Endometrium (tissue), 2 donors: ENCODE data around the gene STK16.
"Not testable (repeated sequence)": the region's sequence is repeated elsewhere in the genome, so short reads cannot be mapped to it uniquely, and the experiment has no call there.

Source experiments
- FAIRE-seq: peaks from 2 replicates; lab custom pipeline; 2012; peaks lifted over from hg19 to GRCh38; lab: Jason Lieb, UNC
- donor health status: control.
- donor health status: control.

STK16 gene

GRCh38 chr2:219271021-219271420 is 25.7 kb downstream of the STK16 start:
- FAIRE-seq = no peak

- no peak for FAIRE-seq
Observed at GRCh38 chr2:219272356-219272755, 27.1 kb downstream of the STK16 start.

GRCh38 chr2:219272995-219273394 is 27.7 kb downstream of the STK16 start:
- no peak for FAIRE-seq

- FAIRE-seq = no peak
Observed at GRCh38 chr2:219273937-219274336, 28.7 kb downstream of the STK16 start.

GRCh38 chr2:219274361-219274921 is 29.2 kb downstream of the STK16 start:
- no peak for FAIRE-seq

GRCh38 chr2:219277703-219278654 is 32.7 kb downstream of the STK16 start:
- peak; percentile 76 for FAIRE-seq

- FAIRE-seq = no peak
Observed at GRCh38 chr2:219278655-219279150, 33.4 kb downstream of the STK16 start.

- FAIRE-seq = peak; percentile 35
Observed at GRCh38 chr2:219279151-219279915, 34.1 kb downstream of the STK16 start, which contains the start of gene DNAJB2. Gene DNAJB2, plus strand, starts transcription at chr2:219279366. Its CDS starts 468 bp downstream, at chr2:219279834.

- FAIRE-seq = no peak
Observed at GRCh38 chr2:219279916-219280516, 34.7 kb downstream of the STK16 start.

GRCh38 chr2:219280651-219281050 is 35.4 kb downstream of the STK16 start:
- no peak for FAIRE-seq

- FAIRE-seq = no peak
Observed at GRCh38 chr2:219281588-219281987, 36.3 kb downstream of the STK16 start.

- no peak for FAIRE-seq
Observed at GRCh38 chr2:219282375-219282774, 37.1 kb downstream of the STK16 start.

- FAIRE-seq = no peak
Observed at GRCh38 chr2:219282943-219283581, 37.8 kb downstream of the STK16 start.

- no peak for FAIRE-seq
Observed at GRCh38 chr2:219284501-219285372, 39.5 kb downstream of the STK16 start.

- FAIRE-seq = no peak
Observed at GRCh38 chr2:219285373-219285735, 40.1 kb downstream of the STK16 start.

- FAIRE-seq = no peak
Observed at GRCh38 chr2:219285894-219286425, 40.7 kb downstream of the STK16 start.

GRCh38 chr2:219286436-219287115 is 41.3 kb downstream of the STK16 start:
- no peak for FAIRE-seq

- FAIRE-seq = not testable (repeated sequence)
Observed at GRCh38 chr2:219287116-219287440, 41.8 kb downstream of the STK16 start.

- FAIRE-seq = no peak
Observed at GRCh38 chr2:219287580-219288265, 42.4 kb downstream of the STK16 start.
